ENCODE results near the gene DMWD.

- TF ChIP-seq, protein P1, sequence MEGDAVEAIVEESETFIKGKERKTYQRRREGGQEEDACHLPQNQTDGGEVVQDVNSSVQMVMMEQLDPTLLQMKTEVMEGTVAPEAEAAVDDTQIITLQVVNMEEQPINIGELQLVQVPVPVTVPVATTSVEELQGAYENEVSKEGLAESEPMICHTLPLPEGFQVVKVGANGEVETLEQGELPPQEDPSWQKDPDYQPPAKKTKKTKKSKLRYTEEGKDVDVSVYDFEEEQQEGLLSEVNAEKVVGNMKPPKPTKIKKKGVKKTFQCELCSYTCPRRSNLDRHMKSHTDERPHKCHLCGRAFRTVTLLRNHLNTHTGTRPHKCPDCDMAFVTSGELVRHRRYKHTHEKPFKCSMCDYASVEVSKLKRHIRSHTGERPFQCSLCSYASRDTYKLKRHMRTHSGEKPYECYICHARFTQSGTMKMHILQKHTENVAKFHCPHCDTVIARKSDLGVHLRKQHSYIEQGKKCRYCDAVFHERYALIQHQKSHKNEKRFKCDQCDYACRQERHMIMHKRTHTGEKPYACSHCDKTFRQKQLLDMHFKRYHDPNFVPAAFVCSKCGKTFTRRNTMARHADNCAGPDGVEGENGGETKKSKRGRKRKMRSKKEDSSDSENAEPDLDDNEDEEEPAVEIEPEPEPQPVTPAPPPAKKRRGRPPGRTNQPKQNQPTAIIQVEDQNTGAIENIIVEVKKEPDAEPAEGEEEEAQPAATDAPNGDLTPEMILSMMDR (CRISPR knock-in tag; IDR thresholded peaks at IDR 0.05) = no peak
- TF ChIP-seq, protein P2, sequence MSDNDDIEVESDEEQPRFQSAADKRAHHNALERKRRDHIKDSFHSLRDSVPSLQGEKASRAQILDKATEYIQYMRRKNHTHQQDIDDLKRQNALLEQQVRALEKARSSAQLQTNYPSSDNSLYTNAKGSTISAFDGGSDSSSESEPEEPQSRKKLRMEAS (IDR thresholded peaks at IDR 0.05) = no peak
- TF ChIP-seq ZNF530 (CRISPR knock-in tag; IDR thresholded peaks at IDR 0.05; ENCODE audit: low read depth) (no peak), HOXA3 (CRISPR knock-in tag; IDR thresholded peaks at IDR 0.05) (no peak), ZBTB4 (CRISPR knock-in tag; IDR thresholded peaks at IDR 0.05; ENCODE audit: borderline replicate concordance) (no peak), PRPF4 (IDR thresholded peaks at IDR 0.05; ENCODE audit: low read depth, low read length, poor library complexity, severe bottlenecking) (no peak), PHF8 (CRISPR knock-in tag; IDR thresholded peaks at IDR 0.05) (no peak), CCAR2 (optimal IDR thresholded peaks at IDR 0.05; ENCODE audit: low read depth, low read length) (no peak), ZNF703 (CRISPR knock-in tag; IDR thresholded peaks at IDR 0.05; ENCODE audit: borderline replicate concordance) (no peak), SMC3 (IDR thresholded peaks at IDR 0.05; ENCODE audit: low read length) (no peak), FOSL2 (CRISPR knock-in tag; IDR thresholded peaks at IDR 0.05) (no peak), ARNT2 (CRISPR knock-in tag; IDR thresholded peaks at IDR 0.05; ENCODE audit: low read depth) (no peak), YY1 (IDR thresholded peaks at IDR 0.05; ENCODE audit: insufficient read depth, insufficient replicate concordance, low read depth, low read length) (no peak)
These were observed 49.6 kb upstream of the DMWD start for GRCh38 chr19:45842198-45842597.
